ENCODE data around the gene ID2. TPM values are rescaled to one million over a fixed set of nuclear protein-coding genes. Genes with fewer than 3 reads are reported as not detected.

Gene ID2
- total and polyA plus RNA-seq, 2 of the 13 experiments (the other 11 are each of a cell fraction or from before 2014, with no cell fraction given): 214 to 719 TPM

DNA sequence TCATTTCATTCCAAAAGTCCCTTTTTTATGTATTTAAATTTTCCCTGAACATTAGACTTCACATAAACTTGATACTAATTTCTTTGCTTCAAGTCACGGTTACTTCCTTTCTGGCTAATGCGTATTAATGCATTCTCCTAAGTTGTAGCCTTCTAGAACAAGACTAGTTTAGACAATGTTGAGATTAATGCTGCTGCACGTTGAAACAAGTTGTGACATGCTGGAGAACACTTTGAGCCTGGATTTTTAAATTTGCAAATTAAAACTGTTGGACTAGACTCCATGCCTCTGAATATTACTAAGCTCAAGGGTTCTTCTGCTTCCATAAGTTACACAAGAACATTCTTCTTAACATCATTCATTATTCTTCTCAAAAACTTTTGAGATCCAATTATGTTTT lies 29.1 kb downstream of the ID2 start (continued):
- TF ChIP-seq, protein P1, sequence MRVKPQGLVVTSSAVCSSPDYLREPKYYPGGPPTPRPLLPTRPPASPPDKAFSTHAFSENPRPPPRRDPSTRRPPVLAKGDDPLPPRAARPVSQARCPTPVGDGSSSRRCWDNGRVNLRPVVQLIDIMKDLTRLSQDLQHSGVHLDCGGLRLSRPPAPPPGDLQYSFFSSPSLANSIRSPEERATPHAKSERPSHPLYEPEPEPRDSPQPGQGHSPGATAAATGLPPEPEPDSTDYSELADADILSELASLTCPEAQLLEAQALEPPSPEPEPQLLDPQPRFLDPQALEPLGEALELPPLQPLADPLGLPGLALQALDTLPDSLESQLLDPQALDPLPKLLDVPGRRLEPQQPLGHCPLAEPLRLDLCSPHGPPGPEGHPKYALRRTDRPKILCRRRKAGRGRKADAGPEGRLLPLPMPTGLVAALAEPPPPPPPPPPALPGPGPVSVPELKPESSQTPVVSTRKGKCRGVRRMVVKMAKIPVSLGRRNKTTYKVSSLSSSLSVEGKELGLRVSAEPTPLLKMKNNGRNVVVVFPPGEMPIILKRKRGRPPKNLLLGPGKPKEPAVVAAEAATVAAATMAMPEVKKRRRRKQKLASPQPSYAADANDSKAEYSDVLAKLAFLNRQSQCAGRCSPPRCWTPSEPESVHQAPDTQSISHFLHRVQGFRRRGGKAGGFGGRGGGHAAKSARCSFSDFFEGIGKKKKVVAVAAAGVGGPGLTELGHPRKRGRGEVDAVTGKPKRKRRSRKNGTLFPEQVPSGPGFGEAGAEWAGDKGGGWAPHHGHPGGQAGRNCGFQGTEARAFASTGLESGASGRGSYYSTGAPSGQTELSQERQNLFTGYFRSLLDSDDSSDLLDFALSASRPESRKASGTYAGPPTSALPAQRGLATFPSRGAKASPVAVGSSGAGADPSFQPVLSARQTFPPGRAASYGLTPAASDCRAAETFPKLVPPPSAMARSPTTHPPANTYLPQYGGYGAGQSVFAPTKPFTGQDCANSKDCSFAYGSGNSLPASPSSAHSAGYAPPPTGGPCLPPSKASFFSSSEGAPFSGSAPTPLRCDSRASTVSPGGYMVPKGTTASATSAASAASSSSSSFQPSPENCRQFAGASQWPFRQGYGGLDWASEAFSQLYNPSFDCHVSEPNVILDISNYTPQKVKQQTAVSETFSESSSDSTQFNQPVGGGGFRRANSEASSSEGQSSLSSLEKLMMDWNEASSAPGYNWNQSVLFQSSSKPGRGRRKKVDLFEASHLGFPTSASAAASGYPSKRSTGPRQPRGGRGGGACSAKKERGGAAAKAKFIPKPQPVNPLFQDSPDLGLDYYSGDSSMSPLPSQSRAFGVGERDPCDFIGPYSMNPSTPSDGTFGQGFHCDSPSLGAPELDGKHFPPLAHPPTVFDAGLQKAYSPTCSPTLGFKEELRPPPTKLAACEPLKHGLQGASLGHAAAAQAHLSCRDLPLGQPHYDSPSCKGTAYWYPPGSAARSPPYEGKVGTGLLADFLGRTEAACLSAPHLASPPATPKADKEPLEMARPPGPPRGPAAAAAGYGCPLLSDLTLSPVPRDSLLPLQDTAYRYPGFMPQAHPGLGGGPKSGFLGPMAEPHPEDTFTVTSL (CRISPR knock-in tag; IDR thresholded peaks at IDR 0.05; ENCODE audit: borderline replicate concordance): no peak
- no peak for TF ChIP-seq MXD4 (CRISPR knock-in tag; IDR thresholded peaks at IDR 0.05)
- TF ChIP-seq, protein P2, sequence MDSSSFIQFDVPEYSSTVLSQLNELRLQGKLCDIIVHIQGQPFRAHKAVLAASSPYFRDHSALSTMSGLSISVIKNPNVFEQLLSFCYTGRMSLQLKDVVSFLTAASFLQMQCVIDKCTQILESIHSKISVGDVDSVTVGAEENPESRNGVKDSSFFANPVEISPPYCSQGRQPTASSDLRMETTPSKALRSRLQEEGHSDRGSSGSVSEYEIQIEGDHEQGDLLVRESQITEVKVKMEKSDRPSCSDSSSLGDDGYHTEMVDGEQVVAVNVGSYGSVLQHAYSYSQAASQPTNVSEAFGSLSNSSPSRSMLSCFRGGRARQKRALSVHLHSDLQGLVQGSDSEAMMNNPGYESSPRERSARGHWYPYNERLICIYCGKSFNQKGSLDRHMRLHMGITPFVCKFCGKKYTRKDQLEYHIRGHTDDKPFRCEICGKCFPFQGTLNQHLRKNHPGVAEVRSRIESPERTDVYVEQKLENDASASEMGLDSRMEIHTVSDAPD (CRISPR knock-in tag; IDR thresholded peaks at IDR 0.05): no peak
- TF ChIP-seq NFYC (CRISPR knock-in tag; IDR thresholded peaks at IDR 0.05): no peak
- no peak for TF ChIP-seq ZSCAN22 (CRISPR knock-in tag; IDR thresholded peaks at IDR 0.05)
- no peak for TF ChIP-seq ATAD3A (CRISPR knock-in tag; IDR thresholded peaks at IDR 0.05)
- TF ChIP-seq KAT2B (IDR thresholded peaks at IDR 0.05; ENCODE audit: borderline replicate concordance, low read depth, low read length): no peak
- no peak for TF ChIP-seq ZIK1 (CRISPR knock-in tag; IDR thresholded peaks at IDR 0.05; ENCODE audit: borderline replicate concordance, low read depth)
- TF ChIP-seq ARNT2 (CRISPR knock-in tag; IDR thresholded peaks at IDR 0.05; ENCODE audit: low read depth): no peak

Data from HepG2 (cell line).